HCT116 (cell line): Measurements from ENCODE around the gene FMOD. TPM values are rescaled to one million over a fixed set of nuclear protein-coding genes. Genes with fewer than 3 reads are reported as not detected.

Experiments used
- ATAC-seq: fragments of 200-7000 bp; cut with Tn5 transposase; 2 replicates; pipeline ENCODE4 v1.9.1; 2020; ENCODE audit warnings: mild to moderate bottlenecking, moderate library complexity
- BruUV-seq: library from RNA; stranded (reverse); fragments of 400-500 nt; replicated peaks from 2 replicates; lab custom pipeline; 2021; lab: Mats Ljungman, UMichigan
- CTCF ChIA-PET: fragments of 300-600 bp; sonication (Branson Sonifier 250); formaldehyde crosslinking; loops from one replicate; lab custom pipeline; 2021; ENCODE audit warnings: antibody characterized with exemption; lab: Charles Lee
- POLR2A ChIA-PET: fragments of 300-600, 350-600 bp; sonication (Branson Sonifier 250); formaldehyde crosslinking; loops from one replicate; lab custom pipeline; 2021; ENCODE audit warnings: antibody characterized with exemption; lab: Charles Lee
- RAD21 ChIA-PET, 2 experiments: fragments of 300-600 bp; sonication (Branson Sonifier 250); formaldehyde crosslinking; loops; one replicate each; lab custom pipeline; 2023; ENCODE audit warnings: low total read pairs in 2 of 2; ENCODE audit not compliant: uncharacterized antibody in 2 of 2, unreplicated experiment in 2 of 2, low non-redundant PET in 1 of 2; lab: Charles Lee
- DNase-seq: peaks from one replicate; pipeline ENCODE4 v3.0.0-alpha.2; 2010; ENCODE audit warnings: low read depth, low spot score
- H2AFZ ChIP-seq: fragments of 200-600 bp; shearing (Covaris generic), sonication (generic); 2 replicates; pipeline ENCODE4 v1.6.1; 2017; ENCODE audit warnings: low read depth, mixed run types, mixed read lengths, antibody characterized with exemption, low read length; ENCODE audit not compliant: poor library complexity, severe bottlenecking
- H3K27ac ChIP-seq: 2 replicates; pipeline ENCODE4 v1.5.1; 2012; ENCODE audit warnings: low read depth, low read length
- H3K27me3 ChIP-seq: fragments of 200-600 bp; sonication (generic); 2 replicates; pipeline ENCODE4 v1.6.1; 2016; ENCODE audit warnings: mixed run types, low read length, mixed read lengths; ENCODE audit not compliant: insufficient read depth
- H3K36me3 ChIP-seq, 2 experiments: fragments of 200-500 bp in 1 of 2; fragments of 200-600 bp in 1 of 2; sonication (Bioruptor generic) in 1 of 2; sonication (generic) in 1 of 2; 2 replicates each; pipeline versions ENCODE4 v1.5.1 to v1.6.1; 2014 to 2016; ENCODE audit warnings: low read length in 2 of 2, inconsistent platforms in 1 of 2, mixed read lengths in 1 of 2, mixed run types in 1 of 2; ENCODE audit not compliant: insufficient read depth in 2 of 2, control insufficient read depth in 1 of 2
- H3K4me1 ChIP-seq, 2 experiments: fragments of 200-600 bp in 1 of 2; sonication (generic) in 1 of 2; 2 replicates each; pipeline versions ENCODE4 v1.5.1 to v1.6.1; 2012 to 2017; ENCODE audit warnings: low read length in 2 of 2, inconsistent platforms in 1 of 2, mild to moderate bottlenecking in 1 of 2, mixed read lengths in 1 of 2, mixed run types in 1 of 2, moderate library complexity in 1 of 2; ENCODE audit not compliant: insufficient read depth in 2 of 2, control insufficient read depth in 1 of 2
- H3K4me2 ChIP-seq: fragments of 200-600 bp; sonication (generic); 2 replicates; pipeline ENCODE4 v1.6.1; 2017; ENCODE audit warnings: mixed run types, low read length, mixed read lengths
- H3K4me3 ChIP-seq, 2 experiments: fragments of 200-600 bp in 1 of 2; sonication (generic) in 1 of 2; replicated peaks in 1 of 2; 2 replicates each; pipeline ENCODE4 v1.5.1; 2011 to 2016; ENCODE audit warnings: low read length in 2 of 2, control low read depth in 1 of 2, low read depth in 1 of 2, mild to moderate bottlenecking in 1 of 2, mixed read lengths in 1 of 2, mixed run types in 1 of 2
- H3K79me2 ChIP-seq: fragments of 200-600 bp; sonication (generic); 2 replicates; pipeline ENCODE4 v1.6.1; 2017; ENCODE audit warnings: mild to moderate bottlenecking, mixed run types, low read length, moderate library complexity, mixed read lengths; ENCODE audit not compliant: insufficient read depth
- H3K9ac ChIP-seq: fragments of 200-600 bp; sonication (generic); 2 replicates; pipeline ENCODE4 v1.6.1; 2016; ENCODE audit warnings: low read length, mixed read lengths
- H3K9me2 ChIP-seq: fragments of 200-600 bp; sonication (generic), shearing (Covaris generic); 2 replicates; pipeline ENCODE4 v1.6.1; 2017; ENCODE audit warnings: mixed run types, mild to moderate bottlenecking, moderate library complexity; ENCODE audit not compliant: insufficient read depth
- H3K9me3 ChIP-seq, 2 experiments: fragments of 200-500 bp in 1 of 2; fragments of 200-600 bp in 1 of 2; sonication (Bioruptor generic) in 1 of 2; sonication (generic) in 1 of 2; 2 replicates each; pipeline ENCODE4 v1.6.1; 2014 to 2017; ENCODE audit warnings: low read length in 2 of 2, mixed read lengths in 2 of 2, inconsistent platforms in 1 of 2, low read depth in 1 of 2, mild to moderate bottlenecking in 1 of 2, mixed run types in 1 of 2, moderate library complexity in 1 of 2; ENCODE audit not compliant: control insufficient read depth in 1 of 2, insufficient read depth in 1 of 2
- H4K20me1 ChIP-seq: fragments of 200-600 bp; sonication (generic), shearing (Covaris generic); 2 replicates; pipeline ENCODE4 v1.6.1; 2017; ENCODE audit warnings: mixed run types, mild to moderate bottlenecking, moderate library complexity; ENCODE audit not compliant: insufficient read depth
- ATF3 ChIP-seq: IDR thresholded peaks from 2 replicates; pipeline ENCODE4 v1.6.1; 2012
- CBX3 ChIP-seq: IDR thresholded peaks from 2 replicates; pipeline ENCODE4 v1.6.1; 2012; ENCODE audit warnings: low read depth
- EGR1 ChIP-seq: IDR thresholded peaks from 2 replicates; pipeline ENCODE4 v1.6.1; 2012; ENCODE audit warnings: low read depth
- MAX ChIP-seq: IDR thresholded peaks from 2 replicates; pipeline ENCODE4 v1.6.1; 2012
- POLR2AphosphoS5 ChIP-seq: IDR thresholded peaks from 2 replicates; pipeline ENCODE4 v1.6.1; 2011; ENCODE audit warnings: mild to moderate bottlenecking, low read depth, low read length, moderate library complexity
- SP1 ChIP-seq: IDR thresholded peaks from 2 replicates; pipeline ENCODE4 v1.6.1; 2012; ENCODE audit warnings: low read depth
- TCF7L2 ChIP-seq: IDR thresholded peaks from 2 replicates; pipeline ENCODE4 v1.7.0; 2011; ENCODE audit warnings: borderline replicate concordance, inconsistent platforms; ENCODE audit not compliant: insufficient read depth, insufficient read length; ENCODE audit errors: extremely low read depth
- YY1 ChIP-seq: IDR thresholded peaks from 2 replicates; pipeline ENCODE4 v1.6.1; 2011; ENCODE audit warnings: low read length, low read depth, moderate library complexity, mild to moderate bottlenecking; ENCODE audit not compliant: insufficient replicate concordance; ENCODE audit errors: extremely low read depth
- ZBTB33 ChIP-seq: IDR thresholded peaks from 2 replicates; pipeline ENCODE4 v1.6.1; 2011; ENCODE audit warnings: mild to moderate bottlenecking, low read length, moderate library complexity; ENCODE audit not compliant: insufficient replicate concordance; ENCODE audit errors: extremely low read depth
- ZNF274 ChIP-seq: fragments of 200-500 bp; sonication (Bioruptor generic); IDR thresholded peaks from 2 replicates; pipeline ENCODE4 v1.6.1; 2014; ENCODE audit warnings: mild to moderate bottlenecking, low read depth, low read length, inconsistent platforms
- intact Hi-C: fragments of 100-400 bp; cut with micrococcal nuclease; formaldehyde crosslinking; loops from 2 replicates; pipeline ENCODE4 v1.10.0; 2022
- total RNA-seq: library from RNA; stranded (reverse); gene quantifications from one replicate; pipeline ENCODE4 v1.2.1, GENCODE V29; 2021; ENCODE audit not compliant: unreplicated experiment

FMOD gene
- total RNA-seq, 1 experiment from 2014 or later = not detected

GRCh38 chr1:203373991-203374390 is 23.1 kb upstream of the FMOD start:
- BruUV-seq = no TSS peak
- H3K36me3 ChIP-seq = no peaks in the 10 kb centered on the region
- H3K27me3 ChIP-seq = no peaks in the 10 kb centered on the region; the same call in none of the 2 replicates
- DNase-seq (no peak), ATAC-seq (no peak)
- H3K4me2 ChIP-seq = no peak overlapping the region
- TF ChIP-seq ZNF274 (no peak), CBX3 (no peak), TCF7L2 (no peak), ATF3 (no peak), ZBTB33 (no peak), POLR2AphosphoS5 (no peak), YY1 (no peak)
- no peak overlapping the region for H2AFZ ChIP-seq
- H3K9me2 ChIP-seq = no peaks in the 10 kb centered on the region
- intact Hi-C loops = no loop called here
- RAD21 ChIA-PET = no interaction called here
- H3K9ac ChIP-seq = no peak overlapping the region
- CTCF ChIA-PET = no interaction called here
- no peaks in the 10 kb centered on the region for H3K79me2 ChIP-seq
- POLR2A ChIA-PET = no interaction called here
- H3K4me3 ChIP-seq = no peak overlapping the region
- H3K4me1 ChIP-seq = no peaks in the 10 kb centered on the region
- H3K9me3 ChIP-seq = no peaks in the 10 kb centered on the region
- H4K20me1 ChIP-seq = no peaks in the 10 kb centered on the region
- H3K27ac ChIP-seq = no peak overlapping the region

- Histone ChIP-seq H2AFZ (no peak overlapping the region), H3K27ac (no peak overlapping the region), H3K27me3 (no peaks in the 10 kb centered on the region; the same call in none of the 2 replicates), H3K9me3 (no peaks in the 10 kb centered on the region), H3K4me2 (no peak overlapping the region), H3K4me1 (no peaks in the 10 kb centered on the region), H3K4me3 (no peak overlapping the region), H4K20me1 (no peaks in the 10 kb centered on the region), H3K9ac (no peak overlapping the region), H3K79me2 (no peaks in the 10 kb centered on the region), H3K36me3 (no peaks in the 10 kb centered on the region), H3K9me2 (no peaks in the 10 kb centered on the region)
- BruUV-seq = no TSS peak
- DNase-seq (no peak), ATAC-seq (no peak)
- ChIA-PET RAD21 (no interaction called here), POLR2A (no interaction called here), CTCF (no interaction called here)
- intact Hi-C loops = no loop called here
- TF ChIP-seq ATF3 (no peak), EGR1 (no peak), MAX (no peak), SP1 (no peak), ZBTB33 (no peak), TCF7L2 (no peak), CBX3 (no peak), POLR2AphosphoS5 (no peak)
These were observed 22.1 kb upstream of the FMOD start for GRCh38 chr1:203373002-203373401.
